ENCODE results near the gene PCSK6.
A peak's percentile ranks its signal among the peaks of the same experiment; 100 is the strongest.

Gene PCSK6

GRCh38 chr15:101499863-101500713 is 10.6 kb upstream of the PCSK6 start:
- DNase-seq (ENCODE audit: low read depth in 2 of 2): no peak

GRCh38 chr15:101498717-101499480 is 9.4 kb upstream of the PCSK6 start:
- no peak for DNase-seq (ENCODE audit: low read depth in 2 of 2)

- no peak for DNase-seq (ENCODE audit: low read depth in 2 of 2)
Observed at GRCh38 chr15:101498076-101498716, 8.7 kb upstream of the PCSK6 start.

GRCh38 chr15:101497484-101498034 is 8.1 kb upstream of the PCSK6 start:
- no peak for DNase-seq (ENCODE audit: low read depth in 2 of 2)

GRCh38 chr15:101497017-101497416 is 7.5 kb upstream of the PCSK6 start:
- no peak for DNase-seq (ENCODE audit: low read depth in 2 of 2)

- no peak for DNase-seq (ENCODE audit: low read depth in 2 of 2)
Observed at GRCh38 chr15:101496198-101496986, 6.9 kb upstream of the PCSK6 start.

GRCh38 chr15:101495334-101496197 is 6.1 kb upstream of the PCSK6 start:
- DNase-seq (ENCODE audit: low read depth in 2 of 2): no peak

DNA sequence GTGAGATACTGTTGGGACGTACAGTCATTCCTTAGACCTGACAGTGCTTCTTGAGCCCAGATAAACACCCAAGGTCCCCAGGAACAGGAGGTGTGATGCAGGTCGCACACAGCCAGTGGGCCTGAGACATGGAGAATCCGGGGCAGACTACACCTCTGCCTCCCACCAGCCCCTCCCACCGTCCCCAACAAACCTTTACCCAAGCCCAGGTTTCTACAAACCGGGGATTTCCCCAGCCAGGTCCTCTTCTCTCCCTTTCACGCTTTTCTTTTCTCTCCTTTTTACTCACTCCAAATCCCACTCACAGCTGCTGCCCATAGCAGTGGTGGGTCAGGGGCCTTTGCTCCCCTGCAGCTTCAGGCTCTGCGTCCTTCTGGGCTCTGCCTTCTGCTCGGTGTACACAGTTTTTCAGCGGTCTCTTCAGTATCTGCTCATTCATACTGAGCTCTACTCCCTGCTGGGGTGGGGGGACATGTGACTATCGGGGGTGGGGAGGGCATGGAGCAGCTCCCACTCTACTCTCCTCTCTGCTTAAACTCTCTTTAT is 4.8 kb upstream of the PCSK6 start:
- no peak for DNase-seq (ENCODE audit: low read depth in 2 of 2)

DNA sequence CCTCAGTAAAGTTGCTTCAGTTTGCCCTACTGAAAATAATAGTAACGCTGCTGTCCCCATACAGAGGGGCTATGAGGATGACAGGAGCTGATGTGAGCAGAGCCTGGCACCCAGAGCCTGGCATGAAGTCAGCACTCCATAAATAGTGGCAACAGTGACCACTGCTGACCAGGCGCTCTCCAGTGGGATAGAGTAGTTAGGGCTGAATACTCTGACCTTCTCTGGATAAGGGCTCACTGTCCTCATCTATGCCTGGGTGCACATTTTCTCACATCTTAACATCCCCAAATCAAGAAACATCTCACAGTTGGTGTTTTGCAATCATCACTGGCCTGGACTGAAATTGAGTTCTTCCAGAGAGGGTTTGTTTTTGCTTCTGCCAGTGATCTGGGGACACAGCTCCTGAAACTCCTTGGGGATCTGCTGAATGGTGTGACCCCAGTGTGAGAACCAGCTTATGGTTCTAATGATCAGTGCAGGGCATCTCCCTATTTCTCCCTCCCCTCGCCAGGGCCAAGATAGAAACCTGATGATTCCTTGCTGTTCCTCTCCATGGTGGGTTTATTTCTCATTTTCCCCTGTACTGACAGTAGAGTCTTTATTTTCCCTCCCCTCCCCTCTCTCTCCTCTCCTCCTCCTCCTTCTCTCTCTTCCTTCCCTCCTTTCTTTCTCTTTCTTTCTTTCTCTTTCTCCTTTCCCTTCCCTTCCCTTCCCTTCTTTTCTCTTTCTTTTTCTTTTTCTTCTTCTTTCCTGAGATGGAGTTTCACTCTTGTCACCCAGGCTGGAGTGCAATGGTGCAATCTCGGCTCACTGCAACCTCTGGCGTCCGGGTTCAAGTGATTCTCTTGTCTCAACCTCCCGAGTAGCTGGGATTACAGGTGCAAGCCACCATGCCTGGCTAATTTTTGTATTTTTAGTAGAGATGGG is 3.5 kb upstream of the PCSK6 start:
- no peak for DNase-seq (ENCODE audit: low read depth in 2 of 2)

DNA sequence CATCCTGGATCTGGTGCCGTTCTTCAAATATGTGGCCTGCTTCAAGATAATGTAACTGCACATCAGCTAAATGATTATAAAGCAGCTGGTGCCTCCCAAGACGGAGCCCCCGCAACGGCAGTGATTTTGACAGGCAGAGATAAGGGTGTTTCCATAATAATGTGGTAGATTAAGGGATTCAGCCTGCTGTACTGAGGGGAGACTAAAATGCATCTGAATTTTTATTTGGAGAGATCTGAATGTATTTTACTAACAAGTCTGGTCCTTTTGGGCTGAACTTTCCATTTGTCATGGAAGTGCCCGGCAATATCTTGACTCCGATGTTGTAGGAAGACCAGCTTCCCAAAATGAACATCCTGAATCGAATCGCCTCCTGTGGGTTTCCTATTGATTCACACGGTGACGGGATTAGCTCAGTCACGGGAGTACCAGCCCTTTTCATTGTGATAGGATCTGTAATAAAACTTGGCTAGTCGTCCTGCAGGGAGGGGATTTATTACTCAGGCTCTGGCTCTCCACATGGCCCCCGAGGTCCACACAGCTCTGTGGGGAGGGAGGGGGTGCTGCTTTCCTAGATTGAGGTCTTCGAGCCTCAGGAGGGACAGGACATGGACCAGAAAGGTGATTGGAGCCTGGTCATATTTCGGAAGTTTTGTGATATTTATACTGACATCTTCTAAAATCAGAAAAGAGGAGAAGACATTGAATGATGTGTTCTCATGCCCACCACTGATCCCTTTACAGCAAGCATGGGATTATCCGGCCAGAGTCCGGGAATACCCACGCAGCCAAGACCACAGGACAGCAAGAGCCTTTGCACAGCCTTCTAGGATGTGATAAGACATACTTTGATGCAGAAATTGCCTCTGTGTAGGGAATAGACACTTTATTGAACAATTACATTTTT is 2.5 kb upstream of the PCSK6 start:
- no peak for DNase-seq (ENCODE audit: low read depth in 2 of 2)

GRCh38 chr15:101490922-101491733 is 1.6 kb upstream of the PCSK6 start:
- no peak for DNase-seq (ENCODE audit: low read depth in 2 of 2)

GRCh38 chr15:101490408-101490891 is 943 bp upstream of the PCSK6 start:
- no peak for DNase-seq (ENCODE audit: low read depth in 2 of 2)

- no peak for DNase-seq (ENCODE audit: low read depth in 2 of 2)
Observed at GRCh38 chr15:101489237-101489598, 289 bp downstream of the PCSK6 start.

- DNase-seq (ENCODE audit: low read depth in 2 of 2): no peak
Observed at GRCh38 chr15:101488300-101489164, 975 bp downstream of the PCSK6 start.

GRCh38 chr15:101486696-101487459 is 2.6 kb downstream of the PCSK6 start:
- DNase-seq (ENCODE audit: low read depth in 2 of 2): peak in 1 of 2 experiments; percentile 8

All from fibroblast of skin of left biceps (primary cell).